ENCODE measurements around the gene XPOT.
"Not testable (repeated sequence)": the region's sequence is repeated elsewhere in the genome, so short reads cannot be mapped to it uniquely, and the experiment has no call there.

XPOT gene, protein sequence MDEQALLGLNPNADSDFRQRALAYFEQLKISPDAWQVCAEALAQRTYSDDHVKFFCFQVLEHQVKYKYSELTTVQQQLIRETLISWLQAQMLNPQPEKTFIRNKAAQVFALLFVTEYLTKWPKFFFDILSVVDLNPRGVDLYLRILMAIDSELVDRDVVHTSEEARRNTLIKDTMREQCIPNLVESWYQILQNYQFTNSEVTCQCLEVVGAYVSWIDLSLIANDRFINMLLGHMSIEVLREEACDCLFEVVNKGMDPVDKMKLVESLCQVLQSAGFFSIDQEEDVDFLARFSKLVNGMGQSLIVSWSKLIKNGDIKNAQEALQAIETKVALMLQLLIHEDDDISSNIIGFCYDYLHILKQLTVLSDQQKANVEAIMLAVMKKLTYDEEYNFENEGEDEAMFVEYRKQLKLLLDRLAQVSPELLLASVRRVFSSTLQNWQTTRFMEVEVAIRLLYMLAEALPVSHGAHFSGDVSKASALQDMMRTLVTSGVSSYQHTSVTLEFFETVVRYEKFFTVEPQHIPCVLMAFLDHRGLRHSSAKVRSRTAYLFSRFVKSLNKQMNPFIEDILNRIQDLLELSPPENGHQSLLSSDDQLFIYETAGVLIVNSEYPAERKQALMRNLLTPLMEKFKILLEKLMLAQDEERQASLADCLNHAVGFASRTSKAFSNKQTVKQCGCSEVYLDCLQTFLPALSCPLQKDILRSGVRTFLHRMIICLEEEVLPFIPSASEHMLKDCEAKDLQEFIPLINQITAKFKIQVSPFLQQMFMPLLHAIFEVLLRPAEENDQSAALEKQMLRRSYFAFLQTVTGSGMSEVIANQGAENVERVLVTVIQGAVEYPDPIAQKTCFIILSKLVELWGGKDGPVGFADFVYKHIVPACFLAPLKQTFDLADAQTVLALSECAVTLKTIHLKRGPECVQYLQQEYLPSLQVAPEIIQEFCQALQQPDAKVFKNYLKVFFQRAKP

GRCh38 chr12:64403707-64404469 lies at the start of gene XPOT:
TSS of gene XPOT (plus strand) at chr12:64404392. CDS start at chr12:64410036, 5,644 bp downstream.
- Histone ChIP-seq H3K4me3 (ENCODE audit: low read length) (peak within 1 kb of the TSS; percentile 100), H2AFZ (ENCODE audit: low read depth, low read length) (peak within 1 kb of the TSS; percentile 99), H3K27me3 (ENCODE audit: insufficient read depth, low read length) (no peaks in the 10 kb centered on the region), H3K9me3 (ENCODE audit: low read length) (no peaks in the 10 kb centered on the region), H3K4me1 (ENCODE audit: insufficient read depth, low read length) (peaks cover 13% of the 10 kb centered on the region), H3K36me3 (ENCODE audit: insufficient read depth, low read length) (no peaks in the 10 kb centered on the region)

DNA sequence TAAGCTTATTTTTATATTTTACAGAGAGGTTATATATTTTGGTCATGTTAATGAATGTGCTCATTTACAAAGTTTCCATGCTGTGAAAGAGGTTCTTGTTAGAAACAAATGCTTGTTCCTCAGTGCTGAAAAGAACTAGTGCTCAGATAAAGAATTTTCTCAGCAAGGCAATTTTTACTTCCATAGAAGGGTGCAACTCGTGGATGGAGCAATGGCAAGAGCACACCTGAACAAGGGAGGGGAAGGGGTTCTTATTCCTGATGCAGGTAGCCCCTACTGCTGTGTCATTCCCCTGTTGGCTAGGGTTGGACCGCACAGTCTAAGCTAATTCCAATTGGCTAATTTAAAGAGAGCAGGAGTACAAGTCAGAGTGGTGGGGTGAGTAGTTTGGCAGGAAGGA lies 48.0 kb upstream of the XPOT start:
- H3K9me3 ChIP-seq (ENCODE audit: low read length); H3K4me1 ChIP-seq (ENCODE audit: insufficient read depth, low read length): not testable (repeated sequence)

DNA sequence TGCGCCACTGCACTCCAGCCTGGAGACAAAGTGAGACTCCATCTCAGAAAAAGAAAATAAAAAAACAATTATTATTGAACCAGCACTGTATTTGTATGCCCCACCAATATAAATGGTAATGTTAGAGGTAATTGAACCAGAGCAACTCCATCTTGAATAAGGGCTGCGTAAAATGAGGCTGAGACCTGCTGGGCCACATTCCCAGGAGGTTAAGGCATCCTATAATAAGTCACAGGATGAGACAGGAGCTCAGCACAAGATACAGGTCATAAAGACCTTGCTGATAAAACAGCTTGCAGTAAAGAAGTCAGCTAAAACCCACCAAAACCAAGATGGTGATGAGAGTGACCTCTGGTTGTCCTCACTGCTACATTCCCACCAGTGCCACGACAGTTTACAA lies 43.0 kb upstream of the XPOT start:
- H3K9me3 ChIP-seq (ENCODE audit: low read length); H3K27me3 ChIP-seq (ENCODE audit: insufficient read depth, low read length); H3K36me3 ChIP-seq (ENCODE audit: insufficient read depth, low read length); H3K4me3 ChIP-seq (ENCODE audit: low read length); H2AFZ ChIP-seq (ENCODE audit: low read depth, low read length): not testable (repeated sequence)
- H3K4me1 ChIP-seq (ENCODE audit: insufficient read depth, low read length): peaks cover 13% of the 10 kb centered on the region

More for the DNA sequence above, 48.0 kb upstream of the XPOT start:
- not testable (repeated sequence) for H2AFZ ChIP-seq (ENCODE audit: low read depth, low read length); H3K36me3 ChIP-seq (ENCODE audit: insufficient read depth, low read length); H3K4me3 ChIP-seq (ENCODE audit: low read length); H3K27me3 ChIP-seq (ENCODE audit: insufficient read depth, low read length)

- Histone ChIP-seq H3K36me3 (ENCODE audit: insufficient read depth, low read length) (no peaks in the 10 kb centered on the region), H3K4me3 (ENCODE audit: low read length) (no peak overlapping the region), H2AFZ (ENCODE audit: low read depth, low read length) (no peak overlapping the region), H3K4me1 (ENCODE audit: insufficient read depth, low read length) (peaks cover 13% of the 10 kb centered on the region), H3K27me3 (ENCODE audit: insufficient read depth, low read length) (no peaks in the 10 kb centered on the region), H3K9me3 (ENCODE audit: low read length) (peaks cover 2% of the 10 kb centered on the region)
These were observed 41.4 kb upstream of the XPOT start for GRCh38 chr12:64362721-64363305.

DNA sequence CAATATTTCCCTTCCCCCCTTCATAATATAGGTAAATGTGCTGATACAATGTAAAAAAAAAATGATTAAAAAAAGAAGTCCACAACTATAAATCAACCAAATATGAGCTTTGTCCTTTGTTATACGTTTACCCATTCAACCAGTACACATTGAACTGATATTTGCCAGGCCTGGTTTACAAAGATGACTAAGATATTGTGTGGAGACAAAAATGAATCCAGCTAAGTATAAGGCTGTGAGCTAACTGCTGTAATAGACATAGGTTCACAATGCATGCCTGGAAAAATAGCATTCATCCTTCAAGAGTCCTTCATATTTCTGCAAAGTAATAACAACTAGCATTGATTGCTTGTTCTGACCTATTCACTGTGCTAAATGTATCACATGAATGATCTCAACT lies 20.5 kb upstream of the XPOT start:
- Histone ChIP-seq H3K9me3 (ENCODE audit: low read length) (peaks cover 4% of the 10 kb centered on the region), H3K36me3 (ENCODE audit: insufficient read depth, low read length) (no peaks in the 10 kb centered on the region), H3K27me3 (ENCODE audit: insufficient read depth, low read length) (no peaks in the 10 kb centered on the region), H3K4me1 (ENCODE audit: insufficient read depth, low read length) (no peaks in the 10 kb centered on the region), H2AFZ (ENCODE audit: low read depth, low read length) (no peak overlapping the region), H3K4me3 (ENCODE audit: low read length) (no peak overlapping the region)

- Histone ChIP-seq H3K36me3 (ENCODE audit: insufficient read depth, low read length) (no peaks in the 10 kb centered on the region), H3K4me3 (ENCODE audit: low read length) (no peak overlapping the region), H3K4me1 (ENCODE audit: insufficient read depth, low read length) (no peaks in the 10 kb centered on the region), H3K27me3 (ENCODE audit: insufficient read depth, low read length) (no peaks in the 10 kb centered on the region), H3K9me3 (ENCODE audit: low read length) (peaks cover 4% of the 10 kb centered on the region), H2AFZ (ENCODE audit: low read depth, low read length) (no peak overlapping the region)
These were observed 19.2 kb upstream of the XPOT start for GRCh38 chr12:64385019-64385418.

GRCh38 chr12:64385468-64385867 lies 18.7 kb upstream of the XPOT start:
- H3K4me3 ChIP-seq (ENCODE audit: low read length): no peak overlapping the region
- H3K36me3 ChIP-seq (ENCODE audit: insufficient read depth, low read length): no peaks in the 10 kb centered on the region
- peaks cover 2% of the 10 kb centered on the region for H3K9me3 ChIP-seq (ENCODE audit: low read length)
- H2AFZ ChIP-seq (ENCODE audit: low read depth, low read length): no peak overlapping the region
- no peaks in the 10 kb centered on the region for H3K4me1 ChIP-seq (ENCODE audit: insufficient read depth, low read length)
- H3K27me3 ChIP-seq (ENCODE audit: insufficient read depth, low read length): no peaks in the 10 kb centered on the region

- H3K27me3 ChIP-seq (ENCODE audit: insufficient read depth, low read length): no peaks in the 10 kb centered on the region
- H2AFZ ChIP-seq (ENCODE audit: low read depth, low read length): no peak overlapping the region
- no peaks in the 10 kb centered on the region for H3K36me3 ChIP-seq (ENCODE audit: insufficient read depth, low read length)
- H3K4me3 ChIP-seq (ENCODE audit: low read length): no peak overlapping the region
- no peaks in the 10 kb centered on the region for H3K4me1 ChIP-seq (ENCODE audit: insufficient read depth, low read length)
- H3K9me3 ChIP-seq (ENCODE audit: low read length): no peaks in the 10 kb centered on the region
These were observed 16.9 kb upstream of the XPOT start for GRCh38 chr12:64387197-64387816.

- H2AFZ ChIP-seq (ENCODE audit: low read depth, low read length): no peak overlapping the region
- no peaks in the 10 kb centered on the region for H3K9me3 ChIP-seq (ENCODE audit: low read length)
- H3K4me3 ChIP-seq (ENCODE audit: low read length): no peak overlapping the region
- H3K36me3 ChIP-seq (ENCODE audit: insufficient read depth, low read length): no peaks in the 10 kb centered on the region
- H3K4me1 ChIP-seq (ENCODE audit: insufficient read depth, low read length): no peaks in the 10 kb centered on the region
- no peaks in the 10 kb centered on the region for H3K27me3 ChIP-seq (ENCODE audit: insufficient read depth, low read length)
These were observed 15.0 kb upstream of the XPOT start for GRCh38 chr12:64389154-64389553.

DNA sequence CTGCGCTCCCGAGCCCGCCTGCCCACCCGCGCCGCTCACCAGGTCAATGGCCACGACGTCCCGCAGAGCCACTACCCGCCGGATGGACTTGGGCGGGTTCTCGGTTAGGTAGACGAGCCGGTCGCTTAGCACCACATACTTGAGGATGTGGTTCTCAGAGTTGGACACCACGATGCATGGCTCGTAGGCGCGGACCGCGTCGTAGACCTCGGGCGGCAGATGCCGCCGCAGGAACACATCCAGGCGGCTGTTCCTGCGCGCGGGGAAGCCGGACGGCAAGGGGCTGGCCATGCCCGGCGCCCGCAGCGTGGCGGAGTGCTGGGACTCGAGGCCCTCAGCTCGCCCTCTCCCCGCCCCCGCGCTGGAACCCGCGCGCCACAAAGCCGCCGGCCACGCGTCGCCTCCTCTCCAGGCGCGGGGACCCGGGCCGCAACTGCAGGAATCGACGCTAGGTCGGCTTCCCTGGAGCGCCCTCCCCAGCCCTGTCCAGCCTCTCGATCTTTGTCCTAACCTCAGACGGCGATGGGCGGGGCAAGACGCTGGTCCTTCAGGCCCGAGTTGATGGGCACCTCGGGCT lies 13.8 kb upstream of the XPOT start, which contains the start of gene C12orf56:
C12orf56 (minus strand) TSS at position 484 of the 577 bp plus-strand sequence; CDS start at position 291, 193 bp downstream.
- Histone ChIP-seq H3K4me1 (ENCODE audit: insufficient read depth, low read length) (no peaks in the 10 kb centered on the region), H2AFZ (ENCODE audit: low read depth, low read length) (no peak within 1 kb of the TSS), H3K9me3 (ENCODE audit: low read length) (no peaks in the 10 kb centered on the region), H3K36me3 (ENCODE audit: insufficient read depth, low read length) (no peaks in the 10 kb centered on the region), H3K4me3 (ENCODE audit: low read length) (no peak within 1 kb of the TSS), H3K27me3 (ENCODE audit: insufficient read depth, low read length) (no peaks in the 10 kb centered on the region)

DNA sequence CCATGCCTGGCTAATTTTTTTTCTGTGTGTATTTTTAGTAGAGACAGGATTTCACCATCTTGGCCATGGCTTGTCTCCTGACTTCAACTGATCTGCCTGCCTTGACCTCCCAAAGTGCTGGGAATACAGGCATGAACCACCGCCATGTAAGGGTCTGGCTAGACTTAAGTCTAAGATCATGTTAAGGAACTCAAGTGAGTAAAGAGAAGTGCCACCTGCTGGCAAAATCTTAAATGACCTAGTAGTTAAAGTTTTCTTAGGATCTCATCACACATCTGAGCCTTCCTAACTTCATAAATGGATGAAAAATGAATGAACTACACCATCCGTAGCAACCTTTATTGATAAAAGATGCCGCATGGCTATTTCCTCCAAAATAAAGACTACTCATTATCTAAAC lies 12.0 kb upstream of the XPOT start:
- Histone ChIP-seq H3K9me3 (ENCODE audit: low read length) (no peaks in the 10 kb centered on the region), H3K36me3 (ENCODE audit: insufficient read depth, low read length) (no peaks in the 10 kb centered on the region), H2AFZ (ENCODE audit: low read depth, low read length) (no peak overlapping the region), H3K4me3 (ENCODE audit: low read length) (no peak overlapping the region), H3K4me1 (ENCODE audit: insufficient read depth, low read length) (no peaks in the 10 kb centered on the region), H3K27me3 (ENCODE audit: insufficient read depth, low read length) (no peaks in the 10 kb centered on the region)

DNA sequence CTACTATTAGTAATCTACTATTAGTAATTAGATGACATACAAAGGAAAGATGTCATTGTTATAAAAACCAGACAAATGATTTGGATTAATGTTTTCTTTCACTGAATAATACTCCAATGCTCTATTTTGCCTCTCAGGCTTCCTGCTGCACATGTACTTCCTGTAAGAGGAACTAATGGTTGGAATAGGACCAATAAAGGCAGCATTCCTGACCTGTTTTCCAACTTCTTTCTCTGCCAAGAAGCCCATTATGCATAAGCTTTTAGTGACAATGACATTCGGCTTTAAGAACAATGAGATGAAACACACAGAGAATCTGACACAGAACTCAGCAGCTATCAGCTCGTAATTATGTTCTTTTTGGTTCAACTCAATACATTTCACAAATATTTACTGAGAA lies 8.5 kb upstream of the XPOT start:
- H3K4me3 ChIP-seq (ENCODE audit: low read length): no peak overlapping the region
- H3K27me3 ChIP-seq (ENCODE audit: insufficient read depth, low read length): no peaks in the 10 kb centered on the region
- H3K4me1 ChIP-seq (ENCODE audit: insufficient read depth, low read length): peaks cover 9% of the 10 kb centered on the region
- H3K36me3 ChIP-seq (ENCODE audit: insufficient read depth, low read length): no peaks in the 10 kb centered on the region
- no peak overlapping the region for H2AFZ ChIP-seq (ENCODE audit: low read depth, low read length)
- H3K9me3 ChIP-seq (ENCODE audit: low read length): no peaks in the 10 kb centered on the region
